Right lobe of liver (tissue), 4 donors: ENCODE data around the gene UBTD2.

Source experiments
- POLR2A ChIP-seq: fragments of 450-650 bp; IDR thresholded peaks from one replicate; pipeline ENCODE4 v1.6.1; 2017; ENCODE audit warnings: antibody characterized with exemption, mild to moderate bottlenecking
- TF ChIP-seq, protein P1 (sequence below), 4 donors: fragments of 200-600 bp in 3 of 4; fragments of 450-650 bp in 1 of 4; IDR thresholded peaks; one replicate each; pipeline versions ENCODE4 v1.5.1 to v1.8.0; 2016 to 2022; ENCODE audit warnings: antibody characterized with exemption in 4 of 4, mild to moderate bottlenecking in 2 of 4
- donor health status: DM: no; HTN: no; CAD: no.
- donor health status: DM: no; HTN: no; CAD: no.
- donor health status: DM: no; HTN: yes; CAD: no.

DNA sequence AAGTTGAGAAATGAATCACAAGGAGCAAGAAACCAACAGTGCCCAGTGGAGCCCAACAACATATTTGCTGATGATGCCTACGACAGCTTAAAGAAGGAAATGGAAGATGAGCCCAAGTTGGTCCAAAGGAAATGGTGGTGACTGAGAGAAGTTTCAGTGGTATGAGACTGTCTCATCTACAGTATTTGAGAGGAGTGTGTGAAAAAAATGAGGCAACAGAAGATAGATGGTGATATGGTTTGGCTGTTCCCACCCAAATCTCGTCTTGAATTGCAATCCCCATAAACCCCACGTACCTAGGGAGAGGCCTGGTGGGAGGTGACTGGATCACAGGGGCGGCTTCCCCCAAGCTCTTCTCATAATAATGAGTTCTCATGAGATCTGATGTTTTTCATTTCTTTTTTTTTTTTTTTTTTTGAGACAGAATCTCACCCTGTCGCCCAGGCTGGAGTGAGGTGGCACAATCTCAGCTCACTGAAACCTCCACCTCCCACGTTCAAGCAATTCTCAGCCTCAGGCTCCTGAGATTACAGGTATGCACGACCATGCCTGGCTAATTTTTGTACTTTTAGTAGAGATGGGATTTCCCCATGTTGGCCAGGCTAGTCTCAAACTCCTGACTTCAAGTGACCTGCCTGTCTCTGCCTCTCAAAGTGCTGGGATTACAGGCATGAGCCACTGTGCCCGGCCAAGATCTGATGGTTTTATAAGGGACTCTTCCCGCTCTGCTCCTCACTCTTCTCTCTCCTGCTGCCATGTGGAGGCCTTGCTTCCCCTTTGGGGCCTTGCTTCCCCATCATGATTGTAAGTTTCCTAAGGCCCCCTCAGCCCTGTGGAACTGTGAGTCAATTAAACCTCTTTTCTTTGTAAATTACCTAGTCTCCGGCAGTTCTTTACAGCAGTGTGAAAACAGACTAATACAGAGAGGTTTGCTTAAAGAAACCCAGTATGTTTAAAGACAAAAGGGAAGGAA, 59.4 kb downstream of the UBTD2 start:
- TF ChIP-seq, protein P1, sequence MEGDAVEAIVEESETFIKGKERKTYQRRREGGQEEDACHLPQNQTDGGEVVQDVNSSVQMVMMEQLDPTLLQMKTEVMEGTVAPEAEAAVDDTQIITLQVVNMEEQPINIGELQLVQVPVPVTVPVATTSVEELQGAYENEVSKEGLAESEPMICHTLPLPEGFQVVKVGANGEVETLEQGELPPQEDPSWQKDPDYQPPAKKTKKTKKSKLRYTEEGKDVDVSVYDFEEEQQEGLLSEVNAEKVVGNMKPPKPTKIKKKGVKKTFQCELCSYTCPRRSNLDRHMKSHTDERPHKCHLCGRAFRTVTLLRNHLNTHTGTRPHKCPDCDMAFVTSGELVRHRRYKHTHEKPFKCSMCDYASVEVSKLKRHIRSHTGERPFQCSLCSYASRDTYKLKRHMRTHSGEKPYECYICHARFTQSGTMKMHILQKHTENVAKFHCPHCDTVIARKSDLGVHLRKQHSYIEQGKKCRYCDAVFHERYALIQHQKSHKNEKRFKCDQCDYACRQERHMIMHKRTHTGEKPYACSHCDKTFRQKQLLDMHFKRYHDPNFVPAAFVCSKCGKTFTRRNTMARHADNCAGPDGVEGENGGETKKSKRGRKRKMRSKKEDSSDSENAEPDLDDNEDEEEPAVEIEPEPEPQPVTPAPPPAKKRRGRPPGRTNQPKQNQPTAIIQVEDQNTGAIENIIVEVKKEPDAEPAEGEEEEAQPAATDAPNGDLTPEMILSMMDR (IDR thresholded peaks at IDR 0.05), result no peak
- no peak for TF ChIP-seq POLR2A
